HPDE6-E6E7 (cell line): Measurements from ENCODE around the gene GALNTL6.

Experiments
- DNase-seq: peaks from one replicate; pipeline ENCODE4 v3.0.0; 2011; ENCODE audit warnings: missing footprints; ENCODE audit errors: extremely low spot score

GALNTL6 gene

DNA sequence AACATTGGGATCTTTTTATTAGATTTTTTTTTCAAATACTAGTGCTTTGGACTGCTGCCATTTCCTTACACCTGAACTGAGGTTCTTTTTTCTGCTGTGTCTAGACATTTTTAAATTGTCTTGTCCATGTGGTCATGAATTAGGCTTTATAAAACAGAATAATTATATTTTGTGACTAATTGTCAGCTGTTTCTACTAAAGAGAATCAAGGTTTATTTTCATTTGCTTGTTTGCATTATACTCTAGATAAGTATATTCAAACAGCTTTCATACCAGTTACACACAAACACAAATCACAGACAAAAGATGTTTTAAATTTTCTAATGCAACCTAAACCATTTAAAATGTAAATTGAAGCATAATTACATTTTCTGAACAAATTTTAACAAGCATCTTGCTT lies 194.7 kb downstream of the GALNTL6 start:
- no peak for DNase-seq

DNA sequence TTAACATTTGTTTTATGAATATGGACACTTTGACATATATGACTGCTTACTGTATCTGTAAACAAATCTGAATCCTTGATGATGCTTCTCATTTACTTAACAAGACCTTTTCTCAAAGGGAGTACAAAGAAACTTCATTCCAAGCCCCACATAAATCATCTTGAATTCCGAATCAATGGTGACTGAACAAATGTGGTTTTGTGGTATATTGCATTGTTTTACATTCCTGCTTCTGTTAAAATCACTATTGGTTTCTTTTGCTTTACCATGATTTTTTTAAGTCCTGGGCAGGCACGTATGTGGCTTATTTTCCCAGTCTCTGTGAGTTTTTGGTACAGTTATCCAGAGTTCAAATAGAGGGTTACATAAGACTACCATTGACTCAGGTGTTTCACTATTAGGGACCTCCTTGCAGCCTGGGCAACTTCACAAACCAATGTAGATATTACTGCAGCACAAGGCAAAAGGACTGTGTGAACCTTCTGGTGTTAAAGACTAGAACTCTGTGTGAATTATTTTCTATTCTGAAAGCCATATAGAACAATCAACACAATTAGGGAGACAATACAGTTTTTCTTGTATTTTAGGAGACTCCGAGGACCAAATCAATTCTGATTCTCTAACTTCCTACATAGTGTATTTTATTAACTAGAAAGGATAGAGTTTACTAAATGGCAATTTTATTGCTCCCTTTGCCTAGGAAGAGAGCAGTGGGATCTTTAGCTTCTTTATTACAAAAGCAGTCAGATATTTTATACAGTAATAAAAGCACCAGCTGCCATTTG lies 196.4 kb downstream of the GALNTL6 start:
- no peak for DNase-seq

DNA sequence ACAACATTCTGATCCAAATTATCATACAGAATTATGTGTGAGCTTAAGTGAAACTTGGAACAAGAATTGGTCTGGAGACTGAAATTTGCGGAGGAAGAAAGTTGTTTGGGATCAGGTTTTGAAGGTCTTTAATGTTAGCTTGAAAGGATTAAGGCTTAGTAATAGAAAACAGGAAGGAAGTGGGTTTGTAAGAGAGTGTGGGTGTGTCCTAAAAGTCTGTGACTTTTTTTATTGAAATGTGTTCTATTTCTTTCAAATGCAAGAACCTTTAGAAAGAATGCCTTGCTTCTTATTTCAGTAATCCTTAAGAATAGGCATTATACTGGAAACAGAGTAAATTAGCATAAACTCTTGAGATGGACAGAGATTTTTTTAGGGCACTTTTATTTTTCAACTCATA lies 198.0 kb downstream of the GALNTL6 start:
- DNase-seq, result no peak

DNA sequence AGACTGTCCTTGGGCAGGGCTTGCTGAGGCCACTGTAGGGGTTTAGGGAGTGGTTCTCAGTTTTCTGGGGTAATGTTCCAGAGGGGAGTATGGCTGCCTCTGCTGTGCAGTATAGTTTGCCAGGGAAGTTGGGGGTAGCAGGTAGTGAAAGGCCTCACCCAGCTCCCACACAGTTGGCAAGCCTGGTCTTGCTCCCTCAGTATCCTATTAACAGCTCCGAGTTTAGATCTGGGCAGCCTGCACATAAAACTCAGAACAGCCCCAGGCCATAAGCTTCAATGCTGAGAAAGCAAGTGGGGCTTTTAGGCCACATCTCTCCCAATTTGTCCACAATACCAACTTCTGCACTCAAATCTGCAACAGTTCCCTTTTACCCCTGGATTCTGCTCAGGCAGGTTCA lies 205.2 kb downstream of the GALNTL6 start:
- DNase-seq, result peak; percentile 17

DNA sequence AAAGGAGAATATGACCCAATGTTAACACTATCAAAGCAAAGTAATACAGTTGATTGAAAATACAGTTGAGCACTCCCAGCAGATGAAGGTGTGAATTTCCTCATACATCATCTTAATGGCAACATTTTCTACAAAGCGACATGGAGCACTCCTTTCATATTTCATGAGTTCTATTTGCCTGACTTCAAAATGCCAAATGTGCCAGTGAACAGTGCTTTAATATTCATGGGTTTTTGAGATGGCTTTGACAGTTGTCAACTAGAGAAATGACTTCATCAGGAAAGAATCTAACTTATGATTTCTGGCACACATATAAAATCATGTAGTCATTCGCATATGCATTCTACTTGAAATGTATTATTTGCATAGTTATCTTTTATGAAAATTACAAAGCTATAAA lies 222.4 kb downstream of the GALNTL6 start:
- no peak for DNase-seq

DNA sequence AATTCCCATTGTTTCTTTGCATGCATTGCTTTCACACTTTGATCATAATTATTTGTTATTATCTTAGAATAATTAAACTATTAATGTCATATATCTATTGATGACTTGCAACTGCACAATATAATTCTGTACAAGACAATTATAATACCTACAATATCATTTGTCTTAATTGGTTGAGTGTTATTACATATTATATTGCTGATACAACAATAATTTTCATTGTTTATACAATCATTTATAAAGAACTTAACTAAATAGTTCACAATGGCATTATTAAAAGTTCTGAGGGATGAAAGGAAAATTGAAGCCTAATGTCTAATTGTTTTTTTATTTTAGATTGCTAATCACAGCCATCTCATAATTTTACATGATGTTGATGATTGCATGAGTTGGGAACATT lies 227.6 kb downstream of the GALNTL6 start:
- no peak for DNase-seq

DNA sequence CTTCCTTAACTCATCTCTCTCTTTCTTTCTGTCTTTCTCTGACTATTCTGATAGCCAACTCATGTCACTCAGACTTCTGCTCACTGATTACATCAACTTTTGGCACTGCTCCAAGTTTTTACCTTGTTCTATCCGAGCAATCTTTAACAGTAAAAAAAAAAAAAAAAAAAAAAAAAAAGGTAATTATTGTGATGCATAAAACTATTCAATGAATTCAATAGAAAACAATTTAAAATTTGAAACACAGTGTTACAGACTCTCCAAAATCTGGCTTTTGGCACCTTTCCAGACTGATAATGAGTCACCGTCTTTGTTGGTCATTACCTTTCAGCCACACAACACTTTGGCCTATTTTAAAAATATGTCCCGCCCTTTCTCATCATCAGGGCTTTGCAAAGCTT lies 229.5 kb downstream of the GALNTL6 start:
- DNase-seq, result no peak

DNA sequence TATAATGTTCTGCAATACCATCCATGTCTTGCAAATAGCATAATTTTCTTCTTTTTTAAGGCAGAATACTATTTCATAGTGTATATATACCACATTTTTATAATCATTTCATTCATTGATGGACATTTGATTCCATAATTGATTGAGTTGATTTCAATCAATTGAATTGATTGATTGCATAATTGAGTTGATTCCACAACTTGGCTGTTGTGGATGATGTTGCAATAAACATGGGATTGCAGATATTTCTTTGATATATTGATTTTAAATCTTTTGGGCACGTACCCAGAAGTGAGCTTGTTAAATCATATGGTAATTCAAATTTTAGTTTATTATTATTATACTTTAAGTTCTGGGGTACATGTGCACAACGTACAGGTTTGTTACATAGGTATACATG lies 232.8 kb downstream of the GALNTL6 start:
- DNase-seq, result no peak

DNA sequence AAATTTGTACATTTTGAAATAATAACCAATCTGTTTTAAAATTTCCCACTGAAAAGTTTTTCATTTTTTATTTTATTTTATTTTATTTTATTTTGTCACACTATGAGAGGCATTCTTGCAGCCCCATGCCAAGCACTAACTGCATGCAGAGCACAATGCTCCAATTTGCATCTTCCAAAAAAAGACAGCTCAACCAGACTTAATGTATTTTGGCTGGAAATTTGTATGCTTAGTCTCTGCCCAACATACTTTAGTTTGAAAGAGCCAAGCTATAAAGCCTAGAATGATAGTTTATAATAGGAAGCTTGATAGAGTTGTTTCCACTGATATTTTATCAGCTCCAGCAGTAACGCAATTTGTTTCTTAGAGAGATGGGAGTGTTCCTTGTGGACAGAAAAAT lies 235.5 kb downstream of the GALNTL6 start:
- no peak for DNase-seq

DNA sequence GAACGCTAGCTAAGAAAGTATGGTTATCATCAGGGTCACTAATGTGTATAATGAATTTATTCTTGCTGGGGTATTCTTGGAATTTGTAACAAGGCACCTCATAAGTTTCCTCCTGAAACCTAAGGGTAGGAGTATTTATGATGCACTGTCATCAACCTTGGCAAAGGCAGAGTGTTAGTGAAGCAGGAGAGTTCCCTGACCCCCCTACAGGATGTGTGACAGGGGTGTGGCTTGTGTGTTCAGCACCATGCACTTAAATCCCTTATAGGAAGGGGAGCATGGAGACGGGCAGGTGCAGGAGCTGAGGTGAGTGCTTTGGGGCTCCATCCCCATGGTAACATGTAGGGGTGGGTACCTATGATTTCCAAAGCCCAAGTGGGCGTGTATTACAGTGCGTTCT lies 237.7 kb downstream of the GALNTL6 start:
- DNase-seq, result no peak

DNA sequence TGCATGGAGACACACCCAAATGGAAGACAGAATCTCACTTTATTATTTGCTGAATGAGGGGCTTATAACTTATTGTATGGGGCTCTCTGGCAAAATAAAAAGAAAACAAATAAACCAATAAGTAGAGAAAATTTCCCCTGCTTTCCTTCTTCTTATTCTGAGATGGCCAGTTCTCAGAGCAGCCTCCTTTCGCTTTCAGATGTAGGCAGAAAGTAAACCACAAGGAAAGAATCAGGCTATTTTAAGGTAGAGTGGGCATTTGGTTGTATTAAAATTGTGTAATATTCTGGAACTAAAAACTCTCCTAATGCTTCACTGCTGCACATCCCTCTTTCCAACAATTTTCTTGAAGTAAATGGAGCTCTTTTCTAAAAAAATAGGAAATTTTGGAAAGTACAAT lies 241.8 kb downstream of the GALNTL6 start:
- DNase-seq, result no peak

DNA sequence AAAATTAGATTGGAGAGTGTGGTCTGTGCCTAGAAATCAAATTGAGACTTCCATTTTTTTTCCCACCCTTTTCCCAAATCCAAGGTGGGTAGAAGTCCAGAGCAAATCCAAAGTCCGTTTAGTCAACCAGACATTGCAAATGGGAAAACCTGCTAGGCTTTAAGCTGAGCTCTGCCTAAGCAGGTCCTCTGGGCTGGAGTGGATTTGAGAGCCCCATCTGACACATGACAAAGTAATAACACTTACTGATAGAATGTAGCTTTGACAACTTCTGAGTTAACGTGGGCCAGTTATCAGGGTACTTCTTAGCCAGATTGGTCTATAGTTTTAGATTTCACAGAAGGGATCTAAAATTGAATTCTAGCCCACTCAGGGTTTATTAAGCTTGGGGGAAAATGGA lies 242.3 kb downstream of the GALNTL6 start:
- DNase-seq, result no peak

DNA sequence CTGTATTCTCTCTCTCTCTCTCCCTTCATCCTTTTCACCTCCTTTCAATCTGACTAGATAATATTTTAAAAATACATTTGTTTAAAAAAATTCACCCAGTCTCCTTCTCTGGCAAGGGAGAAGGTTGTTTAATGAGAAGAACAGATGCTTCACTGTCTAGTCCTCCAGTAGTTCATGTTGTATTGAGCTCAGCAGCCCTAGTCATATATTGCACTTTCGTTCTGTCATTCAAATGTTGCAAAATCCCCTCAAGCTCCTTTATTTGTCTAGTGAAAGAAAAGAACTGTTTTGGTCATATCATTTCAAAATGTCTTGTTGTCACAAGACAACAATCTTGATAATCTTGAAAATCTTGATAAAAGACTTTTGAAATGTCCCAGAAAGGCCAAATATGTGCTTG lies 248.0 kb downstream of the GALNTL6 start:
- DNase-seq, result no peak

DNA sequence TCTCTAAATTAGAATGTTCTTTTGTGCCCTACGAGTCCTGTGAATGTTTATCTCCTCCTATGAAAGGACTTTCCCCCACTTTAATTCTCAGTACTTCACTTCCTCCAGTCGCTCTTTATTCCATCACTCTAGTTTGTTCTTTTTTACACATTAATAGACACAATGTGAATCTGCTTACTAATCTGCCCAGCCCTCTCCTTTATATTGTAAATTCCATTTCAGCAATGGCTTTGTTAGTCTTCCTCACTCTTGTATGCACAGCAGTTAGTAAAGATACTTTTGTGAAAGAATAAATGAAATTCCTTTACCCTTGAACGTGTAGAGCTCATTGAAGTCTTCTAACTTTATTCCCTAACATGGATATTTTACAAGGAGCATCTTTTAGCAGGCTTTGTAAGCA lies 255.3 kb downstream of the GALNTL6 start:
- DNase-seq, result no peak

DNA sequence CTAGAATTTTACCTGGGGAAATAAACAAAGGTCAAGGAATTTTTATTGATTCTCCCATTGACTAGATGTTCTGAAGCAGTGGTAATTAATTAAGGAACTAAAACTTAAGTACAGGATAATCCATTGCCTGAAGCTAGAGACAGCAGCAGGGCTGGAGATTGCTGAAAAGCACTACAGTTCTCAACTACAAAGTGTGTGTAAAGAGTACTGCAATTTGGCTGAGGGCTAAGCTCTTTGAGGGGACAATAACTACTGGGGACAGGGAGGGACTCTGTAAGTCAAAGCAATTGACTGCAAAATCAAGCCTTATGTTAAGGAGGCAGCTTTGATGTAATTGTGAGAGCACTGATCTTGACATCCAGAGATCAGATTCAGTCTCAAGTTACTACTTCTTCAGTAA lies 260.4 kb downstream of the GALNTL6 start:
- no peak for DNase-seq

DNA sequence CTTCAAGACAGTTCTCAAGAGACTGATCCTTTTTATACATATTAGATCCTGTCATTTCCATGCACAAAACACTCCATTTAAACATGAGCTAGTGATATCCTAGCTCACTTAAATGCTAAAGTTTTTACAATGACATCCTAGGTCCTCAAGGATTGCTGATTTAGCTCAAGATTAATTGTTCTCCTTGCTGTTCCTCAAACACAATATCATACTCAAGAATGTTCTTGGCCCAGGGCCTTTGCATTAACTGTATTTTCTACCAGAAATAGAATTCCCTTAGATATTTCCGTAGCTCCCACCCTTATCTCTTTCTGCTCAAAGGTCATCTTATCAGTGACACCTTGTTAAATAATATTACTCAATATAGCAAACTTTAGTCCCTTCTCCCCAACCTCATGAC lies 270.1 kb downstream of the GALNTL6 start:
- DNase-seq, result no peak

DNA sequence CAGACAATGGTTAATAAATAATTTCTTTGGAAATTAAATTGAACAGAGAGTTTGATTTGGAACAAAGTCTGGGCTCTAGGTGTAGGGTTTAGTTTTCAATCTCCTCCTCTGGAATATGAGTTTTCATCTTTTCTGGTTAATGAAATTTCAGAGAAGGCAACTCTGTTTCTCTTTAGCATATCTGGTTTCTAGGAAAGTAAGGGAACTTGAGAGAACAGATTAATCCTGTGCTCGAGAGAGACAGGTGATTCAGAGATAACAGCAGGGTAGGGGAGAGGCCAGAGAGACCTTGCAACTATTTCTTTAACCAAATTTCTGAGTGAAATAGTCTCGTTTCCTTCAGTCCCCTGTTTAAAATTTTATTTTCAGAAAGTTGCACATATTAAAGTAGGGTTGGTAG lies 275.4 kb downstream of the GALNTL6 start:
- no peak for DNase-seq

DNA sequence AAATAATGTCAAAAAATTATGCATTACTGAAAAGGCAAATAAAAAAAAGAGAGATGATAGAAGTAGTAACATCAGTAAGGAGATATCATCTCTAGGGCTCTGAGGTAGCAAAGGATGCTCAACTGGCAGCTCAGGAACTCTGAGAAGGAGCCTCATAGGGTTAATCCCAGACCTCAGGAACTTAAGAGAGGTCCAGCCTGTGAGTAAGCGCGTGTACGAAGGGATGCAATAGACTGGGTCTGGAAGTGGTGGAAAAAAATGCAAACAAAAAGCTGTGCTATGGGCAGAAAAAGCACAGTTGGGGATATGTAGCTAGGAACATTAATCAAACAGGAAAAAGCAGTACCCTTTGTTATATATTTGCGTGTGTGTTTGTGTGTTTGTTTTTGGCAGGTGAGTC lies 282.0 kb downstream of the GALNTL6 start:
- no peak for DNase-seq

DNA sequence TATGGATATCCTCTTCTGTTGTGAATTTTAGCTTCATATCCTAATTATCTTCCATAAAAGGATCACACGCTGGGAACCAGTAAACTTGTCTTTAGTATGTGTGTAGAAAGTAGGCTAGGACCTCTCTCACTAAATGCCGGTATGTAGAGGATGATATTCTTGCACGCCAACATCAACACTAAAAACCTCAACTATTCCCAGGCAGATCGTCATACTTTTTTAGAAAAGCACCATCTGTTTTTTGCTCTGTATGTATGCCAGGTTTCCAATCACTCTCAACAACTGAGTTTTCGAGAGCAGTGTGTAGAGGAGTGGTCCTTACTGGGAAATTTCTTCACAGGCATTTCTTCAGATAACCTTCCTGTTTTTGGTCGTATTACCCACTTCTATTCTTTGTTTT lies 283.6 kb downstream of the GALNTL6 start:
- DNase-seq, result no peak

DNA sequence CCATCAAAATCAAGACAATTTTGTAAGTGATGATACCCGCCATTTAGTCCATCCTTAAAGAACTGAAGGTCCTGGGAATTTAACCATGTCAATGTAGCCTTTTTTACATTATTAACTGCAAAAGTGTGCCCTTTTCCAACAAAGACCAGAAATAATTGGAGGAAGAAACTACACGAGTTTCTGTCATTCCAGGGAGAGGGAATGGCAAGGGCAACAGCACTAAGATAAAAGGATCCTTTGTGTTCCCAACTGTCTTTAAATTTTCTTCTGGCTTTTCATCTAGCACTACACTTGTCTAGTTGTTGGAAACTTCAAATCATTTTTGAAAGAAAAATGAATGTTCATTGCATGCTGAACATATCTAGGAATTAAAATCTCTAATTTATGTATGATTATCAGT lies 286.2 kb downstream of the GALNTL6 start:
- DNase-seq, result no peak

DNA sequence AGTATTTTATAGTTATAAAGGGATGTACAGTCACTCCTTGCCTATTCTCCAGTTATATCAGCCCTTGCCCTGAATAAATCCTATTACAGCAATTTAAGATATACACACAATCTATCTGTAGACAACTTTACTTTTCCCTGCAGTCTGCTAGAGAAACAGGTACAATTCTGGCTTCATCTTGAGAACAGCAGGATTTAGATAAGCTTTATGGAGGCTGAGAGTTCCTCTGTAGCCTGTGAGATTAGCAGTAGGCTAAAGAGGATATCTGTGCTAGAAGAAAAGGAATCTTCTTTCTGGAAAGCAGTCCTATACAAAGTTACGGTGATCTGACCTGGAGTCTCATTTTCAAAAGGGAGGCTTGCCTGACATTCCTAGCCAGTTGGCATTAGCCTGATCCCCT lies 290.3 kb downstream of the GALNTL6 start:
- DNase-seq, result no peak

DNA sequence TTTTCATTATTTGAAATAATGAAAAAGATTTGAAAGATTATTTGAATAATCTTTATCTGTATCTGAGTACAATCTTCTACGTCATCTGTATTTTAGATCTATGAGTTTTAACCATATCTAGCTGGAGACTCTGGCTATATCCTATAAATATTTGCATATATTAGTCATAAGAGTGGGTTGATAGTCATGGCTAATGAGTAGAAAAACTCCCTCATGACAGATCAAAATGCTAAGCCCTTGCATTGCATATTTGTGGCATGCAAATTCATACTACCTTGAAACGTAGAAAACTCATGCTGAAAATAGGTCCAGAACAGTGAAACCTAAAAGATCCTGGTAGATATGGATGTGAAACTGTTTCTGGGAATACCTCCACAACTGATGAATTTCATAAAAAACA lies 291.3 kb downstream of the GALNTL6 start:
- DNase-seq, result no peak

DNA sequence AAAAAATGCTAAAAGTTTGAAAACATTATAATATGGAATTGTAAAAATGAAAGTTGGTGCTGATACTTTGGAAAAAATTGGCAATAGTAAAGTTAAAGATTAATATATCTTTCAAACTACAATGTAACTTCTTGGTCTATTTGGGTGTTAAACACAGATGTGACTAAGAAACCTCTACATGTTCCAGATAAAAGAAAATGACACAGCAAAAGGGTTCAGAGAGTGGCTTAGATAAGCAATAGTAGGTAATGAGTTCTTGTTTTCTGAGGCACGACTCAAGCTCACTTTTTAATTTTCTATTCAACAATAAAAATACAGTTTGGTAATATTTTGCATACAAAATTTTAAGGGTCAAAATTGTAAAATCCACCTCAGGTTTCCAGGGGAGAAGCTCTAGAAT lies 292.7 kb downstream of the GALNTL6 start:
- no peak for DNase-seq

DNA sequence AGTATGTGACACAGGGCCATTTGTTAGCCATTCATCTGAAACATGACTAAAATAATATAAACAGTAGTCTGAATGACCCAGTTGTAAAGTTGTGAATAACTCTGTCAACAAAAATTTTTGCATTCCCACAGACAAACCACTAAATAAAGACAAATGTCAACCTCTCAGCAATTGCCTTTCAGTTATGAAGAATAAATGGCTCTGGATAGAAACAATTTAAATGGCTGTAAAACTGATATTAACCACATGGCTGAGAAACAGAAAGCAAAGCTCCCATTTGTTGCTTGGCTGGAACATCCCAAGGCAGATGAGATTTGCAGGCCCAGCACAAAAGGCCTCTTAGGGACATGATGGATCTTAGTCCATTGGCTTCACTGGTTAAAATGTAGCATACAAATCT lies 296.3 kb downstream of the GALNTL6 start:
- no peak for DNase-seq
